Measurements from ENCODE around the gene RIPPLY3. TPM values are rescaled to one million over a fixed set of nuclear protein-coding genes. Genes with fewer than 3 reads are reported as not detected.

The RIPPLY3 gene
- total and polyA plus RNA-seq, 2 donors, result 0.05 to 0.16 TPM

GRCh38 chr21:37062593-37062935 lies 56.1 kb downstream of the RIPPLY3 start:
- no peaks in the 10 kb centered on the region for H3K9me3 ChIP-seq (ENCODE audit: control insufficient read depth in 2 of 2, insufficient read depth in 1 of 2, low read length in 1 of 2)

GRCh38 chr21:37063433-37063832 lies 56.9 kb downstream of the RIPPLY3 start:
- Histone ChIP-seq H3K27me3 (ENCODE audit: control insufficient read depth in 2 of 2, insufficient read depth in 1 of 2, low read length in 1 of 2) (no peaks in the 10 kb centered on the region), H3K4me3 (ENCODE audit: low read length in 2 of 2) (no peak overlapping the region), H3K4me1 (ENCODE audit: control insufficient read depth in 2 of 2, insufficient read depth in 2 of 2, low read length in 2 of 2) (peaks cover 2 to 11% of the 10 kb centered on the region in 2 donors), H3K27ac (ENCODE audit: low read depth in 1 of 2, low read length in 1 of 2) (no peak overlapping the region), H3K36me3 (ENCODE audit: control insufficient read depth in 2 of 2, insufficient read depth in 2 of 2, low read length in 1 of 2) (peaks cover 0 to 9% of the 10 kb centered on the region in 2 donors), H3K9me3 (ENCODE audit: control insufficient read depth in 2 of 2, insufficient read depth in 1 of 2, low read length in 1 of 2) (no peaks in the 10 kb centered on the region)
- WGBS, result 95% methylated on average over 1 of the region's 1 CpG
- no peak for DNase-seq (ENCODE audit: low read depth in 6 of 9, low spot score in 9 of 9)

More at GRCh38 chr21:37062593-37062935, 56.1 kb downstream of the RIPPLY3 start:
- 96% methylated on average over 6 of the region's 6 CpGs for WGBS
- peaks cover 2 to 11% of the 10 kb centered on the region in 2 donors for H3K4me1 ChIP-seq (ENCODE audit: control insufficient read depth in 2 of 2, insufficient read depth in 2 of 2, low read length in 2 of 2)
- H3K27ac ChIP-seq (ENCODE audit: low read depth in 1 of 2, low read length in 1 of 2), result no peak overlapping the region
- no peaks in the 10 kb centered on the region for H3K27me3 ChIP-seq (ENCODE audit: control insufficient read depth in 2 of 2, insufficient read depth in 1 of 2, low read length in 1 of 2)
- DNase-seq (ENCODE audit: low read depth in 6 of 9, low spot score in 9 of 9), result no peak
- peaks cover 0 to 9% of the 10 kb centered on the region in 2 donors for H3K36me3 ChIP-seq (ENCODE audit: control insufficient read depth in 2 of 2, insufficient read depth in 2 of 2, low read length in 1 of 2)
- no peak overlapping the region for H3K4me3 ChIP-seq (ENCODE audit: low read length in 2 of 2)

GRCh38 chr21:37064841-37065240 lies 58.3 kb downstream of the RIPPLY3 start:
- DNase-seq (ENCODE audit: low read depth in 6 of 9, low spot score in 9 of 9), result no peak
- Histone ChIP-seq H3K4me1 (ENCODE audit: control insufficient read depth in 2 of 2, insufficient read depth in 2 of 2, low read length in 2 of 2) (peaks cover 2 to 10% of the 10 kb centered on the region in 2 donors), H3K9me3 (ENCODE audit: control insufficient read depth in 2 of 2, insufficient read depth in 1 of 2, low read length in 1 of 2) (no peaks in the 10 kb centered on the region), H3K27ac (ENCODE audit: low read depth in 1 of 2, low read length in 1 of 2) (no peak overlapping the region), H3K27me3 (ENCODE audit: control insufficient read depth in 2 of 2, insufficient read depth in 1 of 2, low read length in 1 of 2) (no peaks in the 10 kb centered on the region), H3K36me3 (ENCODE audit: control insufficient read depth in 2 of 2, insufficient read depth in 2 of 2, low read length in 1 of 2) (peaks cover 0 to 14% of the 10 kb centered on the region in 2 donors), H3K4me3 (ENCODE audit: low read length in 2 of 2) (no peak overlapping the region)

- Histone ChIP-seq H3K9me3 (ENCODE audit: control insufficient read depth in 2 of 2, insufficient read depth in 1 of 2, low read length in 1 of 2) (no peaks in the 10 kb centered on the region), H3K27ac (ENCODE audit: low read depth in 1 of 2, low read length in 1 of 2) (no peak overlapping the region), H3K36me3 (ENCODE audit: control insufficient read depth in 2 of 2, insufficient read depth in 2 of 2, low read length in 1 of 2) (peaks cover 0 to 14% of the 10 kb centered on the region in 2 donors), H3K4me3 (ENCODE audit: low read length in 2 of 2) (no peak overlapping the region), H3K4me1 (ENCODE audit: control insufficient read depth in 2 of 2, insufficient read depth in 2 of 2, low read length in 2 of 2) (peaks cover 0 to 2% of the 10 kb centered on the region in 2 donors), H3K27me3 (ENCODE audit: control insufficient read depth in 2 of 2, insufficient read depth in 1 of 2, low read length in 1 of 2) (no peaks in the 10 kb centered on the region)
- no peak for DNase-seq (ENCODE audit: low read depth in 6 of 9, low spot score in 9 of 9)
- WGBS, result 98% methylated on average over 9 of the region's 9 CpGs
Measured at GRCh38 chr21:37065561-37066177, 59.2 kb downstream of the RIPPLY3 start.

Other genes starting within 250 kb of the RIPPLY3 start
- 5.4 TPM for gene HLCS, start 40.0 kb upstream of the RIPPLY3 start, total RNA-seq
- 4.6 TPM for gene HLCS, start 40.0 kb upstream of the RIPPLY3 start, polyA plus RNA-seq
- 24.4 TPM for gene PIGP, start 66.4 kb downstream of the RIPPLY3 start, total RNA-seq
- 40.6 TPM for gene PIGP, start 66.4 kb downstream of the RIPPLY3 start, polyA plus RNA-seq
- gene TTC3, start 66.6 kb downstream of the RIPPLY3 start, total RNA-seq, result 80.2 TPM
- 37.7 TPM for gene TTC3, start 66.6 kb downstream of the RIPPLY3 start, polyA plus RNA-seq